HG02981 (cell line): ENCODE measurements around the gene SMARCC1.

Experiments
- ATAC-seq: cut with Tn5 transposase; IDR thresholded peaks from one replicate; pipeline ENCODE4 v1.9.1; 2021; ENCODE audit warnings: mild to moderate bottlenecking, moderate library complexity; ENCODE audit not compliant: unreplicated experiment

Gene SMARCC1

DNA sequence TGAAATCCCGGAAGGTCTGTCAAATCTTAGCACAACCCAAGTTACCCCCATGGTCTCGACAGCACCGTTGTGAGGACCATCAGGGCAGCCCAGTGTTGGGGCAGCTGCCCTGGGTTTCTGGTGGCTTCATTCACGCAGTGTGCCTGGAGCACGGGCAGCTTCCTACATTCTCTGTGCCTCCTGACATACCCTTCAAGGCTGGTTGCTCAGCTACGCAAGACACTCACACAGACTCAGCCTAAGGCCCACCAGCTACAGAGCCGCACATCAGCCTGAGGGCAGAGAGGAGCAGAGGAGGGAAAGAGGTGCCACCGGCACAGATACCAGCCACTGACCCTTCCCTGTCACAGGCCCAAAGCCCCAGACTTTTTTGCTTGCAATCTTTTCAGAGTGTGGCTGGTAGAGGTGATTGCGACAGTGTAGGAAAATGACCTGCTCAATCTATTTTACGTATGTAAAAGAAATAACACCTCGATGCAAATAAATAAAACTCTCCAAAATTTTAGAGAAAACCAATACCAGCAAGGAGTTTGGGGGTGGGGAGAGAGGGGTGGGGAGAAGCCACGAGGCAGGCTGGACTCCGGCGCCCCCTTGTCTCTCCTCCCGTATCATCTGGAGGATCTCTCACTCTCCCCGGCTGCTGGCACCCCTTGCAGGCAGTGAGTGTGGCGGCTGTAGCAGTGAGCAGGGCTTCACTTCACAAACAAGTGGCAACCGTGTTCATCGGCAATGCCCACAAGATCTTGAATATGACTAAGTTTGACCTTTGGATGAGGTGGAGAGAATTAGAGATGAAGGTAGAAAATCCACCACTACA is 215.8 kb downstream of the SMARCC1 start:
- no peak for ATAC-seq

DNA sequence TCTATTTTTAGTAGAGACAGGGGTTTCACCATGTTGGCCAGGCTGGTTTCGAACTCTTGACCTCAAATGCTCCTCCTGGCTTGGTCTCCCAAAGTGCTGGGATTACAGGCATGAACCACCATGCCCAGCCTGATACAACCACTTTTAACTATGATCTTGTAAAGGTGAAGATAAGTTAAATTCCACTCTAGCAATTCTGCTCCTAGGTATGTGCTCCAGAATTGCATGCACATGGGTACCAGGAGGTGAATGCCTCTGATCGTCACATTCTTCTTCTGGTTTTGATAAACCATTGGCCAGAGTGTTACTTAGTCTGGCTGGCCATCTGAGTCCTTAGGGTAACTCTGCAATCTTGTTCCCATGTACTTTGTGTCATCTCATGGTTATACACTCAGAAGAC is 225.3 kb downstream of the SMARCC1 start:
- ATAC-seq = no peak

DNA sequence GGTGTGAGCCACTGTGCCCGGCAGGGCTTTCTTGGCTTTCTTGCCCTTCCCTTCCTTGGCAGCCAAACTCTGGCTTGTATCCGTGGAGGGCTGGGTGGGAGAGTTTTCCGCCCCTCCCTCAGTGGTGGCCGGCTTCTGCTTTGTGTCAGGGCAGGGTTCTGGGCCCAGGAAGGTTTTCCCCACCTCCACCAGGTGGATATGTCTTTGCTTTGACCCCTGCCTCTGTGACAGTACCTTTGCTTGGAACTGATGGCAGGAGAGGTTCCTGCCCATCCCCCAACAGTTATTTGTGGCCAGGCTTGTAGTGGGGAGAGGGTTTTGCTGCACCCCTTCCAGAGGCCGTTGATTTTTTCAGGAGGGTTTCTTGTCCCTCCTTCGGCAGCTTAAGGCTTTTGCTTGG is 227.4 kb downstream of the SMARCC1 start:
- no peak for ATAC-seq

DNA sequence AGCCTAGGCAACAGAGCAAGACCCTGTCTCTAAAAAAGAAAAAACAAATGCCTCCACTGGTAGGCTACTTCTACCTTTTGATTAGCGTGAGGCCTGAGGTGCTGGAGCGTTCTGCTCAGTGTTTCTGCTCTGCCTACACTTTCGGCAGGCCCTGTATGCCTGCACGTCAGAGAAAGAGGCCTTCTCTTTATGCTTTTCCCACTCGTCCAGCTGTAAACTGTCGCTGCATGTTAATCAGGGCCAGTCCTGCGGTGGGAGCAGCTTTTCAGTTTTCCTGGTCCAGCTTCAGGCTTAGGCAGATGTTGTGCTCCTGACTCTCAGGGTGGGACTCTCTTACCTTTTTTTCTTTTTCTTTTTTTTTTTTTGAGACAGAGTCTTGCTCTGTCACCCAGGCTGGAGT is 228.3 kb downstream of the SMARCC1 start:
- ATAC-seq = no peak

DNA sequence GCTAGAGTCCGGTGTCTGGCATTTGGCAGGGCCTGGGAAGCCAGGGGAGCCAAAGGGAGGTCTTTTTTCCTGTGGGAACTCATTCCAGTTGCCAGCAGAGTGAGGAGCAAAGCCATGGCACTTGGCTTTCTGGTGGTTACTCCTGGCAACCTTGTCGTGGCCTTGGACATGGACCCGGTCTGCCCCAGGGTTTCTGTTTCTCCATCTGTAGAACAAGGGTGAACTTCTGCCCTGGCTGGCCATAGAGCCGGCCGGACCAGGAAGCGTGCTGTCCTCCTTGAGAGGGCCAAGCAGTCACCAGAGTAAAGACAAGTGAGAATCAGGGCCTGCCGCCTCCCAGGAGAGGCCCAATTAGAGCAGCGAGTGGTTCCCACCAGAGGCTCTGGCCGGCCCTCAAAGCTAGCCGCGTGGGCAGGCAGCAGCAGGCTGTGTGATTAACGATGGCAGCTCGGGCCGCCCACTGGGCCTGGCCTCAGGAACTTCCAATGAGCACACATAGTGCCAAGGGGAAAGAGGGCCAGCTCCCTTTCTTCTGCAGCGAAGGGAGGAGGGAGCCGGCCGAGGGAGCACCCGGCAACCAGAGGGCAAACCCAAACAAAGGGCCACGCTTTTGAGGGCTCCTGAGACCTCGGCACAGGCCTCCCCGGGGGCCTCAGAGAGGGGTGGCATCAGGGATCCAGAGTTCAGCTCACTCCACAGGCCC is 239.1 kb downstream of the SMARCC1 start:
- ATAC-seq = no peak

DNA sequence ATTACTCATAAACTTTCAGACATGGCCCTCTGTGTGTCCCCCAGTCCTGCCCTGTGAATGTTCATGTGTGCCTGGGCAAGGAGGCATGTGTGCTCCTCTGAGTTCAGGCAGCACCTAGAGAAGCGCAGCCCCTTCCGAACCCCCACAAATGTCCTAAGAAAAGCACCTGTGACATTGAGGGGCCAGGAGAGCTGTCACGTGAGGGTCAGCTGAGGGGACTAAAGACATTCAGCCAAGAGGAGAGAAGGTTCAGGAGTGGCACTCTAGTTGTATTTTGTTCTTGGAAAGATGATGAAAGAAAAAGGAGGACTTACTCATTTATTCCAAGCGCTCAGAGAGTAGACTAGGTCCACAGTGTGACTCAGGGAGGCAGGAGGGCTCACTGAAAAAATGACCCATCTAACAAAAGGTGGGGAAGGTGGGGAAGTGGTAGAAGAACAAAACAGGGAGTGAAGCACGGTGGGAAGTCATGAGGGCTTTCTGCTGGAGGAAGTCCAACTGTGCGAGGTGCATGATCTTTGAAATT is 240.0 kb downstream of the SMARCC1 start:
- no peak for ATAC-seq

DNA sequence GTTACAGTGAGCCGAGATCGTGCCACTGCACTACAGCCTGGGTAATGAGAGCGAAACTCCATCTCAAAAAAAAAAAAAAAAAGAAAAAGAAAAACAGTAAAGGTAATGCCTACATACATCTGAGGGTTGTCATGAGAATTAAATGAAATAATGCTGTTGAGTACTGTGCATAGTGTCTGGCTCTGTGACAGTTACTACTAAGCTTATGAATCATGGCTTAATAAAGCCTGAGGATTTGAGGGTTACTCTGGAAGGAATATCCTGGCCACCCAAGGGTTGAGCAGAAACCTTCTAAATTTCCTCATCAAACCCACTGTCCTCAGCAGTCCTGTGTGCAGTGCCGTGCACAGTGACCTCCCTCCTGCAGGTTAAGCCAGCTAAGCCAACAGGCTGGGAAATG is 241.4 kb downstream of the SMARCC1 start:
- no peak for ATAC-seq

DNA sequence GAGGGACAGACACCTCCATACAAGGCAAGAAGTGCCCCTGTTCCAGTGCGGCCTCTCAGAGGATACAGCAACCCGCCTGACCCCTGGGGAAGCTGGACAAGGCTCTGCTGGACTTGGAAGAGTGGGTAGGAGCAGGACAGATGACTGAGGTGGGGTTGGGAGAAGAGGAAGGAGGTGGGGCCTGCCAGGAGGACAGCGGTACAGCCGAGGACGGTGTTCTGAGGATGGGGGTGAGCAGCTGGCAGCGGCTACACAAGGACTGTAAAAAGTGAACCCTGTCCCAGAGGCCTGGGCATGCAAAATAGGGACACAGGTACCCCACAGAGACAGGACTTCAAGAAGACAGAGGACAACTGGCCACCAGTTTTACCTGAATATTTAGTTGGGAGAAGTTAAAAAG is 244.7 kb downstream of the SMARCC1 start:
- ATAC-seq = no peak

DNA sequence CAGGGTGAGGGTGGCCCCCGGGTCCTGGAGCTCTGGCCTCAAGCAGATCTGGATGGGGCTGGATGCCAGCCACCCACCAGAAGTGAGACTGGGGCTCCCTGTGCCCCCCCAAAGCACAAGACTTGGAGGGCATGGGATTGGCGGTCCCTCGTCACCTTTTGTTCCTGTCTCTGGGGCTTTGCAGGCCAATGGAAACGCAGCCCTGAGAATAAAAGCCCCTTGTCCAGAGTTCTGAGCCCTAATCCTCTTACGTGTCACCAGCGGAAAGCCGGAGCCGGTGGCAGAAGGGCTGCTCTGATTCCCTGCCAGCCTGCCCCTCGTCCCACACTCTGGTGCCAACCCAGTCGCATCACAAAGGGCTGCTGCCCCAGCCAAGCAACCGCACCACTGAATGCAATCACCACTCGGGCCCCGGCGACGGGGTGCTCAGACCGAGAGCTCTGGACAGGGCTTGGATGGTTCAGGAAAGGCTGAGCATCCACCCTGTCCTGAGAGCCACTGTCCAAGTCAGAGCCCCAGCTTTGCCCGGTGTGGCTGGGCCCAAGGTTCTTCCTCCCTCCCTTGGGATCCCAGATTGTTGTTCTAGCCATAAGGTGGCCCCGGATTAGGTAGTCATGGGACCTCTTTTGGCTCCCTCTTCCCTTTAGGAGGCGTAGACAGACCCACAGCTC is 245.3 kb downstream of the SMARCC1 start:
- ATAC-seq = no peak
